ENCODE results near the gene CASZ1. TPM values are rescaled to one million over a fixed set of nuclear protein-coding genes. Genes with fewer than 3 reads are reported as not detected.
A peak's percentile ranks its signal among the peaks of the same experiment; 100 is the strongest.

The CASZ1 gene
- total RNA-seq, 6 donors from 2014 or later: 39.7 to 112 (median 60.8) TPM

DNA sequence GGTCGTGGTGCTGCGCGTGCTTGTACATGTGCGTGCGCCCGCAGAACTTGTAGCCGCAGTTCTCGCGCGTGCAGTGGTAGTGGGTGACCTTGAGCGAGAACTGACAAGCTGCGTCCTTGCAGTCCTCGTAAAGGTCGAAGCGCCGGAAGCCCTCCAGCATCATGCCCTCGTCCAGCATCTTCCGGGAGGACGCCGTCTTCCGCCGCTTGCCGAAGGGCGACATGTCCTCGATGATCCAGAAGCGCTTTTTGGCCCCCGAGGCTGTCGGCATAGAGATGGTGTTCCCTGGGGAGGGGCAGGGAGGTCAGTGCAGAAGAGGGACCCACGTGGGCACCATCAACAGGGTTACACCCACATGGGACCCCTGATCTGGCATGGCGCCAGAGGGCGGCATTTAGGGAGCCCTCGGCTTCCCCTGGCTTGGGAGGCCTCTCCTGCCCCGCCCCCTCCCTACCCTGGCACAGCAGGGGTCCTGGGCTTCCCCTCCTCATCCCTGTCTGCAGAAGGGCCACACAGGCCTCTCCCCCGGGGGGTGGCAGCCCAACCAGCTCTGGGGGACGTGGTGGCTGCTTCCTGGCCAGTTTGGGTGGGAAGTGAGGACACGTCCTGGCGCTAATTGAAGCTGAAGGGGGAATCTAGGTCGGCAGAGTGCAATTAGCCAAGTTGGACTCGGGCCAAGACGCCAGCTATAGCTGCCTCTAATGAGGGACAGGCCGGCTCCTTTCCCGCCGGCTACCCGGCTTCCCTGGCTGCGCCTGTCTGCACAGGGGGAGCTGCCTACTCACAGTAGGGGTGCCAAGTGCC, 156.5 kb downstream of the CASZ1 start:
- DNase-seq: peak in 1 of 2 donors; percentile 72
- H3K9me3 ChIP-seq: no peaks in the 10 kb centered on the region
- no peak overlapping the region for H3K4me3 ChIP-seq
- H3K27ac ChIP-seq: peak overlapping the region in 3 of 4 donors; percentile 63 to 82 (median 77)
- 89 to 90% methylated on average over 32 to 43 of the region's 45 CpGs for WGBS, 2 donors
- TF ChIP-seq CTCF (IDR thresholded peaks at IDR 0.05): no peak
- no peak for TF ChIP-seq POLR2AphosphoS5 (IDR thresholded peaks at IDR 0.05)
- TF ChIP-seq POLR2A (IDR thresholded peaks at IDR 0.05): no peak
- TF ChIP-seq EP300 (IDR thresholded peaks at IDR 0.05): no peak
- H3K27me3 ChIP-seq: no peaks in the 10 kb centered on the region
- peaks cover 0 to 70% (median 54%) of the 10 kb centered on the region in 4 donors for H3K36me3 ChIP-seq
- peaks cover 34 to 71% (median 43%) of the 10 kb centered on the region in 4 donors for H3K4me1 ChIP-seq
- no peak for ATAC-seq (ENCODE audit: low FRiP score in 2 of 2)

DNA sequence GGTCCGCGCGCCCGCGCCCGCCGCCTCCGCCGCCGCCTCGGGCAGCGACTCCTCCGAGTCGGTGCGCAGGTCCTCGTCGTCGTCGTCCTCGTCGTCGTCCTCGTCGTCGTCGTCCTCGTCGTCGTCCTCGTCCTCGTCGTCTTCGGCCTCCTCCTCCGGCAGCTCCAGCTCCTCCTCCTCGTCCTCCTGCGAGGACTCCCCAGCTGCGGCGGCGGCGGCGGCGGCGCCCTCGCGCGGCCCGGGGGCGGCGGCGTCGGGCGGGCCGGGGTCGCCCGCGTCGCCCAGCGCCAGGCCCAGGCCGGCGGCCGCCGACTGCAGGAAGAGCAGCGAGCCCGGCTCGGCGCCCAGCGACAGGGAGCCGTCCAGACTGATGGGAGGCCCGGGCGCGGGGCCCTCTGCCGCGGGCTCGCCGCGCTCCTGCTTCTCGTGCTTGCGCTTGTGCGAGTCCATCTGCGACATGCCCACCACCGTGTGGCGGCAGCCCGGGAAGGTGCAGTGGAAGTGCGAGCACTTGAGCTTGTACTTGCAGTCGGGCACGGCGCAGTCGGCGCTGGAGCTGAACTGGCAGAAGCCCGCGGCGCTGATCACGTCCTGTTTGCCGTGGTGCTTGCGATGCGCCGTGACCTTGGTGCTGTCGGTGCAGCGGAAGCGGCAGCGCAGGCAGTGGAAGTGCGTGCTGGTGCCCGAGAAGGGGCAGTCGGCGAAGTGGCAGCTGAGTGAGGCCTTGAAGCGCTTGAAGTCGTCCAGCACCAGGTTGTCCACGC, 157.3 kb downstream of the CASZ1 start:
- 76 to 85% methylated on average over 80 to 105 of the region's 108 CpGs for WGBS, 2 donors
- Histone ChIP-seq H3K4me1 (peaks cover 42 to 79% (median 50%) of the 10 kb centered on the region in 4 donors), H3K27me3 (no peaks in the 10 kb centered on the region), H3K9me3 (no peaks in the 10 kb centered on the region), H3K36me3 (peaks cover 0 to 62% (median 46%) of the 10 kb centered on the region in 4 donors), H3K27ac (peak overlapping the region in 1 of 4 donors; percentile 82), H3K4me3 (no peak overlapping the region)
- TF ChIP-seq CTCF (IDR thresholded peaks at IDR 0.05) (no peak), POLR2A (IDR thresholded peaks at IDR 0.05) (no peak), POLR2AphosphoS5 (IDR thresholded peaks at IDR 0.05) (no peak), EP300 (IDR thresholded peaks at IDR 0.05) (no peak)
- ATAC-seq (ENCODE audit: low FRiP score in 2 of 2): no peak
- DNase-seq: peak in 1 of 2 donors; percentile 88

GRCh38 chr1:10638559-10639005, 157.9 kb downstream of the CASZ1 start:
- Histone ChIP-seq H3K4me3 (peak overlapping the region in 3 of 4 donors; percentile 8 to 15 (median 13)), H3K27me3 (no peaks in the 10 kb centered on the region), H3K36me3 (peaks cover 0 to 56% (median 40%) of the 10 kb centered on the region in 4 donors), H3K27ac (peak overlapping the region; percentile 19 to 88 (median 61)), H3K4me1 (peaks cover 43 to 81% (median 49%) of the 10 kb centered on the region in 4 donors), H3K9me3 (no peaks in the 10 kb centered on the region)
- 78% methylated on average over 33 of the region's 57 CpGs; no CpG with 5 or more reads in 1 of the 2 donors for WGBS, 2 donors
- no peak for TF ChIP-seq POLR2A (IDR thresholded peaks at IDR 0.05)
- no peak for TF ChIP-seq EP300 (IDR thresholded peaks at IDR 0.05)
- TF ChIP-seq CTCF (IDR thresholded peaks at IDR 0.05): no peak
- no peak for TF ChIP-seq POLR2AphosphoS5 (IDR thresholded peaks at IDR 0.05)
- ATAC-seq (ENCODE audit: low FRiP score in 2 of 2) (no peak), DNase-seq (peak in 1 of 2 donors; percentile 82)

DNA sequence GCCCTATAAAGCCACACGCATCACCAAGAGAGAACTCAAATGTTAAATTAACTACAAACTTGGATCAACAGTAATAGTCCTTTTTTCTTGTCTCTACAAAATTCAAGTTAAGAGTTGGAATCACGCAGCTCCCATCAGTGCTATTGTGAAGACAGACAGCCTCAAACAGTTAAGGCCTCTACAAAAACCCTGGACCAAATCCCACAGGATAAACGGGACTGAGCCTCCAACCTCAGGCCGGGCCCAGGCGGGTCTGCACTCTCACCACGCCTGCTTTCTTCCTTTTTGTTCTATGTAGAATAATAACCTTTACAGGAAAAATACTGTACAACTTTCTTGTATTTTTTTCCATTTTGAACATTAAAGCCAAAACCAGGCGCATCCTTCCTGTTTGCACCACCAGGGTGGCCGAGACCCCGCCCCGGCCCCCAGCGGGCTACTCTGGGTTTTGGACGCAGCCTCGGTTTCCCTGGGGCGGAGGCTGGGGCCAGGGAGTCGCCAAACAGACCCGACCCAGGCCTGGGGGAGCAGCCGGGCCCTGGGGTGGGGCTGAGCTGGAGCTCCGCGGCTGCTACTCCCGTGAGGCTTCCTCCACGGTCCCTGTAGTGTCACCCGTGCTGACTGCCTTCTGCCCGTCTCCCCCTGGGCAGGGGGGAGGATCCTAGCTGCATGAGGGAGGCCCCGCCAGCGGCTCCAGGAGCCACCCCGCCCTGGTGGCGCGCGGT, 158.4 kb downstream of the CASZ1 start:
- H3K4me3 ChIP-seq: peak overlapping the region in 3 of 4 donors; percentile 8 to 15 (median 13)

More for the DNA sequence above, 158.4 kb downstream of the CASZ1 start:
- Histone ChIP-seq H3K4me1 (peaks cover 43 to 75% (median 46%) of the 10 kb centered on the region in 4 donors), H3K27me3 (no peaks in the 10 kb centered on the region), H3K27ac (peak overlapping the region; percentile 19 to 88 (median 61)), H3K36me3 (peaks cover 0 to 50% (median 35%) of the 10 kb centered on the region in 4 donors), H3K9me3 (no peaks in the 10 kb centered on the region)
- DNase-seq (no peak), ATAC-seq (ENCODE audit: low FRiP score in 2 of 2) (no peak)
- TF ChIP-seq CTCF (IDR thresholded peaks at IDR 0.05) (no peak), EP300 (IDR thresholded peaks at IDR 0.05) (no peak), POLR2AphosphoS5 (IDR thresholded peaks at IDR 0.05) (no peak), POLR2A (IDR thresholded peaks at IDR 0.05) (no peak)
- 58 to 71% methylated on average over 17 to 28 of the region's 29 CpGs for WGBS, 2 donors
